Measurements from ENCODE around the gene PDE3A.
A peak's percentile ranks its signal among the peaks of the same experiment; 100 is the strongest.

The PDE3A gene

GRCh38 chr12:20616093-20616492 is 247.8 kb downstream of the PDE3A start:
- TF ChIP-seq CTCF (conservative IDR thresholded peaks at IDR 0.05), result no peak
- no peak for TF ChIP-seq ZFX (IDR thresholded peaks at IDR 0.05)
- no peak overlapping the region for H3K27ac ChIP-seq

- no peak overlapping the region for H3K27ac ChIP-seq
- TF ChIP-seq CTCF (conservative IDR thresholded peaks at IDR 0.05) (no peak), ZFX (IDR thresholded peaks at IDR 0.05) (no peak)
These were observed 251.9 kb downstream of the PDE3A start for GRCh38 chr12:20620261-20620660.

- H3K27ac ChIP-seq, result no peak overlapping the region
- TF ChIP-seq ZFX (IDR thresholded peaks at IDR 0.05) (no peak), CTCF (conservative IDR thresholded peaks at IDR 0.05) (peak; percentile 79)
These were observed 256.4 kb downstream of the PDE3A start for GRCh38 chr12:20624718-20625117.

GRCh38 chr12:20625531-20625930 is 257.2 kb downstream of the PDE3A start:
- H3K27ac ChIP-seq, result no peak overlapping the region
- TF ChIP-seq CTCF (conservative IDR thresholded peaks at IDR 0.05) (no peak), ZFX (IDR thresholded peaks at IDR 0.05) (no peak)

- H3K27ac ChIP-seq, result no peak overlapping the region
- TF ChIP-seq ZFX (IDR thresholded peaks at IDR 0.05), result no peak
- no peak for TF ChIP-seq CTCF (conservative IDR thresholded peaks at IDR 0.05)
These were observed 258.8 kb downstream of the PDE3A start for GRCh38 chr12:20627001-20627588.

- TF ChIP-seq CTCF (conservative IDR thresholded peaks at IDR 0.05) (no peak), ZFX (IDR thresholded peaks at IDR 0.05) (no peak)
- H3K27ac ChIP-seq, result no peak overlapping the region
These were observed 260.0 kb downstream of the PDE3A start for GRCh38 chr12:20628226-20628787.

- TF ChIP-seq ZFX (IDR thresholded peaks at IDR 0.05), result no peak
- no peak for TF ChIP-seq CTCF (conservative IDR thresholded peaks at IDR 0.05)
- no peak overlapping the region for H3K27ac ChIP-seq
These were observed 260.7 kb downstream of the PDE3A start for GRCh38 chr12:20628999-20629398.
